Tibial nerve (tissue), 4 donors: Measurements from ENCODE around the gene LDHA. TPM values are rescaled to one million over a fixed set of nuclear protein-coding genes. Genes with fewer than 3 reads are reported as not detected.

Experiments
- DNase-seq, 2 donors: peaks; one replicate each; pipeline ENCODE4 v3.0.0-alpha.2; 2019; ENCODE audit warnings: low spot score in 2 of 2
- H3K27ac ChIP-seq, 4 donors: fragments of 200-600 bp; sonication (generic) in 3 of 4; one replicate each; pipeline ENCODE4 v1.5.1; 2017 to 2019; ENCODE audit warnings: mild to moderate bottlenecking in 1 of 4
- H3K27me3 ChIP-seq, 2 donors: fragments of 200-600 bp; sonication (generic) in 1 of 2; one replicate each; pipeline versions ENCODE4 v1.5.1 to v1.6.0; 2017 to 2019
- H3K36me3 ChIP-seq, 3 donors: fragments of 200-600 bp; sonication (generic); one replicate each; pipeline ENCODE4 v1.5.1; 2018 to 2019
- H3K4me1 ChIP-seq, 4 donors: fragments of 200-600 bp; sonication (generic) in 3 of 4; one replicate each; pipeline ENCODE4 v1.5.1; 2017 to 2019
- H3K4me3 ChIP-seq, 4 donors: fragments of 200-600 bp; sonication (generic) in 3 of 4; one replicate each; pipeline ENCODE4 v1.5.1; 2017 to 2019; ENCODE audit warnings: mild to moderate bottlenecking in 1 of 4, moderate library complexity in 1 of 4
- H3K9me3 ChIP-seq, 4 donors: fragments of 200-600 bp; sonication (generic) in 3 of 4; one replicate each; pipeline ENCODE4 v1.5.1; 2017 to 2019
- EP300 ChIP-seq, 2 donors: sonication (generic); formaldehyde crosslinking; IDR thresholded peaks; one replicate each; pipeline ENCODE4 v1.6.1; 2017; ENCODE audit warnings: antibody characterized with exemption in 2 of 2, mild to moderate bottlenecking in 1 of 2
- POLR2A ChIP-seq, 2 donors: fragments of 450-650 bp; IDR thresholded peaks; one replicate each; pipeline ENCODE4 v1.6.1; 2017; ENCODE audit warnings: antibody characterized with exemption in 2 of 2, mild to moderate bottlenecking in 2 of 2, moderate library complexity in 2 of 2
- WGBS, 2 donors: methylation state at CpG; one replicate each; pipeline ENCODE4 v1.1.5; 2018; 5-methylcytosine and 5-hydroxymethylcytosine counted together
- total RNA-seq, 4 donors: library from RNA; depleted of rRNA; stranded (reverse); fragments of >200 nt; gene quantifications; one replicate each; pipeline ENCODE4 v1.1.0, GENCODE V29; 2016
- TF ChIP-seq, protein P1 (sequence below), 5 experiments: fragments of 200-600 bp in 3 of 5; fragments of 450-650 bp in 2 of 5; sonication (generic) in 3 of 5; IDR thresholded peaks; one replicate each; pipeline ENCODE4 v1.5.1; 2016 to 2019; ENCODE audit warnings: antibody characterized with exemption in 5 of 5, mild to moderate bottlenecking in 3 of 5, moderate library complexity in 2 of 5

Gene LDHA
- total RNA-seq, 4 donors from 2014 or later = 224 to 512 (median 347) TPM

DNA sequence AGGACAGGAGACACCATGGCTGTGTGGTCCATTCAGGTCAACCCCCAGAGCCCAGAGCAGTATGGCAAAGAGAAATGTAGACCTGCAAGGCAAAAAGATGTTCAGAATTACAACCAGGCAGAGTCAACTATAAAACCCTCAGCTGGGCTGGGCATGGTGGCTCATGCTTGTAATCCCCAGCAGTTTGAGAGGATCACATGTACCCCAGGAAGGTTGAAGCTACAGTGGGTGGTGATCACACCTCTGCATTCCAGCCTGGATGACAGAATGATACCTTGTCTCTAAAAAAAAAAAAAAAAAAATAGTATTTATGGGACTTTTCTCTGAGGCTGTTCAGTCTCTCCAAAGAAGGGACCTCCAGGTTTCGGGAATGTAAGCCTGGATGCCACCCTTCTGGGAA is 18.4 kb upstream of the LDHA start:
- TF ChIP-seq POLR2A (IDR thresholded peaks at IDR 0.05) = no peak
- TF ChIP-seq EP300 (IDR thresholded peaks at IDR 0.05) = no peak
- TF ChIP-seq, protein P1, sequence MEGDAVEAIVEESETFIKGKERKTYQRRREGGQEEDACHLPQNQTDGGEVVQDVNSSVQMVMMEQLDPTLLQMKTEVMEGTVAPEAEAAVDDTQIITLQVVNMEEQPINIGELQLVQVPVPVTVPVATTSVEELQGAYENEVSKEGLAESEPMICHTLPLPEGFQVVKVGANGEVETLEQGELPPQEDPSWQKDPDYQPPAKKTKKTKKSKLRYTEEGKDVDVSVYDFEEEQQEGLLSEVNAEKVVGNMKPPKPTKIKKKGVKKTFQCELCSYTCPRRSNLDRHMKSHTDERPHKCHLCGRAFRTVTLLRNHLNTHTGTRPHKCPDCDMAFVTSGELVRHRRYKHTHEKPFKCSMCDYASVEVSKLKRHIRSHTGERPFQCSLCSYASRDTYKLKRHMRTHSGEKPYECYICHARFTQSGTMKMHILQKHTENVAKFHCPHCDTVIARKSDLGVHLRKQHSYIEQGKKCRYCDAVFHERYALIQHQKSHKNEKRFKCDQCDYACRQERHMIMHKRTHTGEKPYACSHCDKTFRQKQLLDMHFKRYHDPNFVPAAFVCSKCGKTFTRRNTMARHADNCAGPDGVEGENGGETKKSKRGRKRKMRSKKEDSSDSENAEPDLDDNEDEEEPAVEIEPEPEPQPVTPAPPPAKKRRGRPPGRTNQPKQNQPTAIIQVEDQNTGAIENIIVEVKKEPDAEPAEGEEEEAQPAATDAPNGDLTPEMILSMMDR (IDR thresholded peaks at IDR 0.05) = no peak
- H3K27me3 ChIP-seq = no peaks in the 10 kb centered on the region
- H3K4me1 ChIP-seq = no peaks in the 10 kb centered on the region
- no peak overlapping the region for H3K4me3 ChIP-seq
- H3K36me3 ChIP-seq = no peaks in the 10 kb centered on the region
- H3K9me3 ChIP-seq = no peaks in the 10 kb centered on the region
- no peak for DNase-seq
- no peak overlapping the region for H3K27ac ChIP-seq
- WGBS, 2 donors = 94 to 100% methylated on average over 1 of the region's 1 CpG

DNA sequence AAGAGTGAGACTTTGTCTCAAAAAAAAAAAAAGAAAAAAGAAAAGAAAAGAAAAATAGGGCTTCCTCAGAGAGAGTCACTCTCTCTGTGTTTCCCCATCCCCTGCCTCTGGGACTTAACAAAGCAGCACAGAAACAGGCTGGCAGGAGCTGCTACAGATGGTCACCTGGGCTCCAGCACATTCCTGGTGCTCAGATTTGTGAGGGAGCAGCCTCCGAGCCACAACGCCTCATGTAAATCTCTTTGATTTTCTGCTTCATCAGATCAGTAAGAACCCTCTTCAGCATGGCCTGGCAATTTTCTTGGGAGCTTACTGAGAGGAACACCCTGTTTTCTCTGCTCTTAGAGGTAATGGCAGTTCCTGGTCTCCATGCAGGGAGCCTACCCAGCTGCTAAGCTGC is 15.2 kb upstream of the LDHA start:
- no peaks in the 10 kb centered on the region for H3K9me3 ChIP-seq
- no peaks in the 10 kb centered on the region for H3K27me3 ChIP-seq
- 39 to 45% methylated on average over 2 of the region's 2 CpGs for WGBS, 2 donors
- TF ChIP-seq POLR2A (IDR thresholded peaks at IDR 0.05) = no peak
- TF ChIP-seq, protein P1 (IDR thresholded peaks at IDR 0.05) = no peak
- no peak for TF ChIP-seq EP300 (IDR thresholded peaks at IDR 0.05)
- no peak overlapping the region for H3K4me3 ChIP-seq
- peaks cover 0 to 19% (median 16%) of the 10 kb centered on the region in 4 donors for H3K4me1 ChIP-seq
- no peak for DNase-seq
- no peak overlapping the region for H3K27ac ChIP-seq
- no peaks in the 10 kb centered on the region for H3K36me3 ChIP-seq

DNA sequence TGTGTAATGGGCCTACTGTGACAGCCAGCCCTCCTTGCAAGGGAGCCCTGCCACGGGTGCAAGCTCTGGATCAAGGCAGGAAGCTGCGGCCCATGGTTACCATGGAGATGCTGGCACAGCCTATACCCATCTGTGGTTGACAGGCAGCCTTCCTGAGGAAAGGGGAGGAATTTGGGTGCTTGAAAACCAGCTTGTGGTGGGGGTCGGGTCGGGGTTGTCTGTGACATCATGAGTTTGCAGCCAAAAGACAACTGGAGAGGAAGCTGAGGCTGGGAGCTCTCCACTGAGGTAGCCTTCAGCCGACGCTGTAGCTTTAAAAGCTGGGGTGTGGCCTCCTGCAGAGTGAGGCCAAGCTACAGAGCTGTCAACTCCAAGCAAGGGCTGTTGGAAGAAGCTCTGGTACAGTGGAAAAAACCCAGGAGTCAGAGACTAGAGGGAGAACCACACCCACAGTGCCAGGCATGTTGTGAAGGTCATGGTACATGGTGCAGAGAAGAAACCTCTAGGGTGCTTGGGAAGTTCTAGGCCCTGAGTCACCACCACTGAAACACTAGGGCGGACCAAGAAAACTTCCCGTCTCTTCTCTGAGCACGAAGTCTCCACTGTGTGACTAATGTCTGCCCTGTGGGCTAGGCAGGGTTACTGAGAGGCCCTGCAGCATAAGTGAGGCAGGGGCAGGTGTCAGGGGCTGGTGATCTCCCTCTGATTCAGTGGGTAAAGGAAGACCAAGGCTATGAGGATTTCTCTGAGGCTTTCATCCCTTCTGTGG is 10.8 kb upstream of the LDHA start:
- no peaks in the 10 kb centered on the region for H3K27me3 ChIP-seq
- no peaks in the 10 kb centered on the region for H3K9me3 ChIP-seq
- peak; percentile 70 to 84 for DNase-seq
- H3K4me1 ChIP-seq = peaks cover 0 to 34% (median 28%) of the 10 kb centered on the region in 4 donors
- peak overlapping the region; percentile 83 to 98 (median 90) for H3K27ac ChIP-seq
- no peaks in the 10 kb centered on the region for H3K36me3 ChIP-seq
- WGBS, 2 donors = 16% methylated on average over 7 to 9 of the region's 9 CpGs
- peak in 1 of 2 donors; percentile 80 for TF ChIP-seq EP300 (IDR thresholded peaks at IDR 0.05)
- no peak for TF ChIP-seq POLR2A (IDR thresholded peaks at IDR 0.05)
- TF ChIP-seq, protein P1 (IDR thresholded peaks at IDR 0.05) = peak in 1 of 5 experiments; percentile 10
- no peak overlapping the region for H3K4me3 ChIP-seq

DNA sequence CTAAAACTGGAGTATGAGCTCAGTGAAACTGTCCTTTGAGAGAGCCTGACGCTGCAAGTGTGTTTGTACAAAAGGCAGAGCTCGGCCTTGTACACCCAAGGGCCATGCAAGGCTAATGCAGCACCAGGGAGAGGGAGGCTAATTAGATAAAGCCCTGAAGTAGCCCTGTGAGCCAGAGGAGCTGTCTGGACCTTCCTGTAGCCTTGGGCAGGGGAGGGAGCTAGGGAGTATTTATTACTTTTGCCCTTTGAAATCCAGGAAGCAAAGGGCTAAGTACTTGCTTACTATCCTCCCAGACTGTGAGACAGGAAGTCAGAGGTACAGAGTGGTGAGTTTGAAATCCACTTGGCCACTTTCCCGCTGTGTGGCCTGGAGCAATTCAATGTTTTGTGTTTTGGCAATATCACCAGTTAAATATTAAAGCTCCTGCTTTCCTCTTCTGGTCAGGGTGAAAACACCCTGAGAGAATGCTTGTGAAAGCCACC is 10.2 kb upstream of the LDHA start:
- TF ChIP-seq EP300 (IDR thresholded peaks at IDR 0.05) (peak in 1 of 2 donors; percentile 60), POLR2A (IDR thresholded peaks at IDR 0.05) (no peak)
- Histone ChIP-seq H3K9me3 (no peaks in the 10 kb centered on the region), H3K27ac (peak overlapping the region; percentile 83 to 98 (median 90)), H3K4me3 (no peak overlapping the region), H3K27me3 (no peaks in the 10 kb centered on the region), H3K4me1 (peaks cover 0 to 34% (median 28%) of the 10 kb centered on the region in 4 donors), H3K36me3 (no peaks in the 10 kb centered on the region)
- DNase-seq = peak; percentile 49 to 80
- WGBS, 2 donors = 23 to 24% methylated on average over 3 of the region's 3 CpGs

DNA sequence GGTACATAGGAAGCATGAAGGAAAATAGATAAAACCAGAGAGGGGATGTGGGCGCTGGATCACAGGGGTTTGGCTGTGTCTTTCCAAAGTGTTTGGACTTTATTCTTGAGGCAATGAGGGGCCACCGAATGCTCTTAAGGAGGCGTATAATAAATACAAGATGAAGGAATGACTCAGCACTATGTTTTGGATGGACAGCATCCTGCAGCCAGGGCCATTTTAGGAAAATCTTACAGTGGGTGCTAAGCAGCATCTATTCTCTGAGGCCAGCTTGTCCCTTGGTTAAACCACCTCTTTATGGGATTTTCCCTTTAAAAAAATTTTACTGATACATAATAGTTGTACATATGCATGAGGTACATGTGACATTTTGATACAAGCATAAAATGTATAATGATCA is 4.3 kb upstream of the LDHA start:
- no peak overlapping the region for H3K4me3 ChIP-seq
- H3K4me1 ChIP-seq = peaks cover 0 to 19% (median 11%) of the 10 kb centered on the region in 4 donors
- no peaks in the 10 kb centered on the region for H3K9me3 ChIP-seq
- TF ChIP-seq, protein P1 (IDR thresholded peaks at IDR 0.05) = no peak
- TF ChIP-seq EP300 (IDR thresholded peaks at IDR 0.05) = no peak
- no peak for TF ChIP-seq POLR2A (IDR thresholded peaks at IDR 0.05)
- WGBS, 2 donors = 88 to 95% methylated on average over 3 of the region's 3 CpGs
- no peaks in the 10 kb centered on the region for H3K27me3 ChIP-seq
- H3K27ac ChIP-seq = no peak overlapping the region
- H3K36me3 ChIP-seq = no peaks in the 10 kb centered on the region
- no peak for DNase-seq
